HEK293T (cell line): ENCODE data around the gene GZF1.

Experiments
- FOXM1 ChIP-seq: fragments of 450-650 bp; IDR thresholded peaks from 2 replicates; pipeline ENCODE4 v1.6.1; 2017; ENCODE audit warnings: mild to moderate bottlenecking, borderline replicate concordance
- PKNOX1 ChIP-seq: fragments of 450-650 bp; IDR thresholded peaks from 2 replicates; pipeline ENCODE4 v1.6.1; 2016
- SP1 ChIP-seq: fragments of 450-650 bp; IDR thresholded peaks from 2 replicates; pipeline ENCODE4 v1.6.1; 2017
- SUZ12 ChIP-seq: fragments of 450-650 bp; IDR thresholded peaks from 2 replicates; pipeline ENCODE4 v1.6.1; 2016; ENCODE audit warnings: mild to moderate bottlenecking
- TARDBP ChIP-seq: fragments of 450-650 bp; IDR thresholded peaks from 2 replicates; pipeline ENCODE4 v1.6.1; 2016

- TF ChIP-seq FOXM1 (no peak), PKNOX1 (no peak), TARDBP (no peak), SP1 (no peak), SUZ12 (no peak)
These were observed 24.5 kb downstream of the GZF1 start for GRCh38 chr20:23386304-23387117.
